Gastroesophageal sphincter (tissue), 4 donors: ENCODE data around the gene FOXO3. TPM values are rescaled to one million over a fixed set of nuclear protein-coding genes. Genes with fewer than 3 reads are reported as not detected.

ENCODE experiments used
- ATAC-seq: fragments of 150-250 bp; one replicate; pipeline ENCODE4 v1.9.1; 2016; ENCODE audit warnings: mild to moderate bottlenecking, moderate library complexity
- H3K27ac ChIP-seq, 4 donors: fragments of 200-600 bp; sonication (generic) in 3 of 4; 1 replicate in 3 of 4; 2 replicates in 1 of 4; pipeline ENCODE4 v1.5.1; 2016 to 2019
- H3K27me3 ChIP-seq: fragments of 200-600 bp; sonication (generic); one replicate; pipeline ENCODE4 v1.5.1; 2019
- H3K36me3 ChIP-seq, 2 donors: fragments of 200-600 bp; sonication (generic); one replicate each; pipeline ENCODE4 v1.5.1; 2019; ENCODE audit warnings: control low read depth in 1 of 2
- H3K4me1 ChIP-seq, 3 donors: fragments of 200-600 bp; sonication (generic); 1 replicate in 2 of 3; 2 replicates in 1 of 3; pipeline ENCODE4 v1.5.1; 2016 to 2019; ENCODE audit warnings: control low read depth in 2 of 3
- H3K4me3 ChIP-seq, 2 donors: fragments of 200-600 bp; sonication (generic); one replicate each; pipeline ENCODE4 v1.5.1; 2019; ENCODE audit warnings: mild to moderate bottlenecking in 1 of 2, moderate library complexity in 1 of 2
- H3K9me3 ChIP-seq, 3 donors: fragments of 200-600 bp; sonication (generic); one replicate each; pipeline ENCODE4 v1.5.1; 2017 to 2019; ENCODE audit warnings: control low read depth in 2 of 3
- CTCF ChIP-seq, 4 experiments: fragments of 200-600 bp in 2 of 4; fragments of 450-650 bp in 2 of 4; sonication (generic) in 1 of 4; IDR thresholded peaks; one replicate each; pipeline ENCODE4 v1.5.1; 2017 to 2019; ENCODE audit warnings: antibody characterized with exemption in 4 of 4, mild to moderate bottlenecking in 2 of 4, moderate library complexity in 2 of 4
- EP300 ChIP-seq: sonication (generic); formaldehyde crosslinking; IDR thresholded peaks from one replicate; pipeline ENCODE4 v1.6.1; 2017; ENCODE audit warnings: antibody characterized with exemption, mild to moderate bottlenecking
- POLR2A ChIP-seq, 2 donors: fragments of 450-650 bp; IDR thresholded peaks; one replicate each; pipeline ENCODE4 v1.6.1; 2017; ENCODE audit warnings: antibody characterized with exemption in 2 of 2, mild to moderate bottlenecking in 2 of 2, moderate library complexity in 1 of 2
- POLR2AphosphoS5 ChIP-seq: sonication (generic); formaldehyde crosslinking; IDR thresholded peaks from one replicate; pipeline ENCODE4 v1.6.1; 2017; ENCODE audit warnings: antibody characterized with exemption
- WGBS, 2 donors: methylation state at CpG; one replicate each; pipeline ENCODE4 v1.1.5; 2018; ENCODE audit warnings: low coverage in 1 of 2; 5-methylcytosine and 5-hydroxymethylcytosine counted together
- total RNA-seq, 4 donors: library from RNA; depleted of rRNA; stranded (reverse); fragments of >200 nt; gene quantifications; one replicate each; pipeline ENCODE4 v1.1.0, GENCODE V29; 2016

The FOXO3 gene
- total RNA-seq, 4 donors from 2014 or later, result 93.7 to 122 (median 114) TPM

GRCh38 chr6:108594640-108595039, 33.9 kb downstream of the FOXO3 start:
- TF ChIP-seq CTCF (IDR thresholded peaks at IDR 0.05) (no peak), EP300 (no peak), POLR2A (IDR thresholded peaks at IDR 0.05) (no peak), POLR2AphosphoS5 (no peak)
- Histone ChIP-seq H3K36me3 (no peaks in the 10 kb centered on the region), H3K9me3 (no peaks in the 10 kb centered on the region), H3K27me3 (no peaks in the 10 kb centered on the region), H3K27ac (peak overlapping the region in 3 of 4 donors; percentile 63 to 87 (median 86)), H3K4me3 (no peak overlapping the region), H3K4me1 (peaks cover 76 to 99% (median 81%) of the 10 kb centered on the region in 3 donors)
- 42 to 54% methylated on average over 3 of the region's 4 CpGs for WGBS, 2 donors
- no peak for ATAC-seq

DNA sequence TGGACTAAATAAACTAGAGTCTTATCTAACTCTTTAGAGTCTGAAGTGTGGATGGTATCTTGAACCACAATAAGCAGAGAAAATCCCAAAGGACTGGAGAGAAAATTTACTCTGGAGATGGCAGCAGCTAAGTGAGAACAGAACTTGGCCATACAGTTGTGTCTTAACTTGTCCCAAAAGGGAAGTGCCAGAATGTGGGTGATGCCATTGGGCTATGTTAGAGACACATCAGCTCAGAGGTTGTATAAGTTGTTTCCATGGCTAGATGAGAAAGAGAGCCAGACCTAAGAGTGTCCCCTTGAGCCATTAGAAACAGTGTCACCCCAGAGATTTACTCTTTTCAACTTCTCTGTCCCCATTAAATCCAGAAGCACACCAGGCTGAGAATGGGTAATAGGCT, 36.2 kb downstream of the FOXO3 start:
- Histone ChIP-seq H3K4me1 (peaks cover 54 to 94% (median 60%) of the 10 kb centered on the region in 3 donors), H3K4me3 (no peak overlapping the region), H3K27ac (peak overlapping the region in 3 of 4 donors; percentile 58 to 66 (median 61)), H3K9me3 (no peaks in the 10 kb centered on the region), H3K36me3 (no peaks in the 10 kb centered on the region), H3K27me3 (no peaks in the 10 kb centered on the region)
- TF ChIP-seq POLR2A (IDR thresholded peaks at IDR 0.05) (no peak), POLR2AphosphoS5 (no peak), CTCF (IDR thresholded peaks at IDR 0.05) (no peak), EP300 (no peak)
- no peak for ATAC-seq

DNA sequence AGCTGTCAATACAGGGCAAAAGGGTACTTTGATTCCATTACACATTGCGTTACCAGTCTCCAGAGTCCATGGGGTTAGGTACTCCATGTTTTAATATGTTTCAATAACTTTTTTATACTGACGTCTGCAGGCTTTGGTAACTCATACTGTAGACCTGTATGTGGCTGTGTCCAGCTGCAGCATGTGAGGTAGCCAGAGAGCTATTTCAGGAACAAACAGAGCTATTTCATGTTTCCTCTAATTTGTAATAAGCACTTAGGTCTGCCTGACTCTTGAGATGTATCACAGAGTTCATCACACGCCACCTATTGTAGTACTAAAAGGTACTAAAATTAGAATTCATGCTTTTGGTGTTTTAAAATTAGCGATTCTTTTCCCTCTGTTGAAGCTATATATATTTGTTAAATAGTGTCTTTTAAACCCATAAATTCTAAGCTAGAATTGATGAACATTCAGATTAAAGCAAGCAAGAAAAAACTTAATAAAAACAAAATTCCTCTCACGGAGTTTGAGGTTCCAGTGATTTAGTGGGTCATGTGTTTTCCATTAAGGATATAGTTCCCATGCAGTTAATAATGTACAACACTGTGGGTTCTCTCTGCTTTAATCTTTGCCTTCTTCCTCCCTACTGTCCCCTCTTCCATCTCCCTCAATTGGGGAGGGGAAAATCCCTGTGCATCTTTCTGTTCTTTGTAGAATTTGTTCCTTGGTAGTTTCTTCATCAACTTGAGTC, 37.0 kb downstream of the FOXO3 start:
- no peaks in the 10 kb centered on the region for H3K36me3 ChIP-seq
- H3K4me1 ChIP-seq, result peaks cover 46 to 92% (median 52%) of the 10 kb centered on the region in 3 donors
- H3K9me3 ChIP-seq, result no peaks in the 10 kb centered on the region
- peak overlapping the region; percentile 15 to 66 (median 60) for H3K27ac ChIP-seq
- H3K27me3 ChIP-seq, result no peaks in the 10 kb centered on the region
- H3K4me3 ChIP-seq, result no peak overlapping the region
- whole genome bisulfite sequencing, 2 donors, result 37 to 41% methylated on average over 5 of the region's 5 CpGs
- ATAC-seq, result peak; percentile 6
- TF ChIP-seq EP300 (no peak), POLR2AphosphoS5 (peak; percentile 46)

GRCh38 chr6:108598305-108598863, 37.7 kb downstream of the FOXO3 start:
- Histone ChIP-seq H3K4me3 (no peak overlapping the region), H3K4me1 (peaks cover 43 to 92% (median 49%) of the 10 kb centered on the region in 3 donors), H3K36me3 (no peaks in the 10 kb centered on the region), H3K9me3 (no peaks in the 10 kb centered on the region), H3K27me3 (no peaks in the 10 kb centered on the region), H3K27ac (peak overlapping the region in 3 of 4 donors; percentile 58 to 66 (median 61))
- TF ChIP-seq CTCF (IDR thresholded peaks at IDR 0.05) (no peak), EP300 (no peak), POLR2A (IDR thresholded peaks at IDR 0.05) (peak in 1 of 2 donors; percentile 9), POLR2AphosphoS5 (peak; percentile 49)
- WGBS, 2 donors, result 38 to 53% methylated on average over 2 of the region's 2 CpGs
- peak; percentile 60 for ATAC-seq

GRCh38 chr6:108604156-108604555, 43.4 kb downstream of the FOXO3 start:
- no peaks in the 10 kb centered on the region for H3K9me3 ChIP-seq
- H3K36me3 ChIP-seq, result no peaks in the 10 kb centered on the region
- H3K4me3 ChIP-seq, result no peak overlapping the region
- H3K27me3 ChIP-seq, result no peaks in the 10 kb centered on the region
- no peak for ATAC-seq
- H3K27ac ChIP-seq, result no peak overlapping the region
- TF ChIP-seq CTCF (IDR thresholded peaks at IDR 0.05), result no peak
- WGBS, 2 donors, result 91 to 97% methylated on average over 5 of the region's 5 CpGs
- H3K4me1 ChIP-seq, result peaks cover 11 to 90% (median 23%) of the 10 kb centered on the region in 3 donors
